ENCODE measurements around the gene COL27A1. TPM values are rescaled to one million over a fixed set of nuclear protein-coding genes. Genes with fewer than 3 reads are reported as not detected.

The COL27A1 gene
- total and polyA plus RNA-seq, 9 of the 15 experiments (the other 6 are each of a cell fraction or from before 2014, with no cell fraction given) = 0.07 TPM; not detected in 8

GRCh38 chr9:114345493-114346065, 190.2 kb downstream of the COL27A1 start (continued):
- TF ChIP-seq ZBTB40 (IDR thresholded peaks at IDR 0.05) (no peak), ZBTB40 (CRISPR knock-in tag; IDR thresholded peaks at IDR 0.05) (no peak)

Measured in K562 (cell line).